Ishikawa (cell line): ENCODE data around the gene LAMA3.

Source experiments
- EGR1 ChIP-seq: IDR thresholded peaks from 2 replicates; pipeline ENCODE4 v1.6.1; 2012
- TAF1 ChIP-seq: IDR thresholded peaks from 2 replicates; pipeline ENCODE4 v1.6.1; 2012; ENCODE audit warnings: low read depth, mild to moderate bottlenecking

GRCh38 chr18:23835091-23835490 is 145.8 kb downstream of the LAMA3 start:
- TF ChIP-seq TAF1 (no peak), EGR1 (no peak)
